Measurements from ENCODE around the gene FTO. TPM values are rescaled to one million over a fixed set of nuclear protein-coding genes. Genes with fewer than 3 reads are reported as not detected.
A peak's percentile ranks its signal among the peaks of the same experiment; 100 is the strongest.

The FTO gene
- total RNA-seq, 1 donor from 2014 or later, result 39.4 TPM

- no peak for DNase-seq (ENCODE audit: low read depth in 2 of 2)
These were observed 366.9 kb downstream of the FTO start for GRCh38 chr16:54070789-54071343.

DNA sequence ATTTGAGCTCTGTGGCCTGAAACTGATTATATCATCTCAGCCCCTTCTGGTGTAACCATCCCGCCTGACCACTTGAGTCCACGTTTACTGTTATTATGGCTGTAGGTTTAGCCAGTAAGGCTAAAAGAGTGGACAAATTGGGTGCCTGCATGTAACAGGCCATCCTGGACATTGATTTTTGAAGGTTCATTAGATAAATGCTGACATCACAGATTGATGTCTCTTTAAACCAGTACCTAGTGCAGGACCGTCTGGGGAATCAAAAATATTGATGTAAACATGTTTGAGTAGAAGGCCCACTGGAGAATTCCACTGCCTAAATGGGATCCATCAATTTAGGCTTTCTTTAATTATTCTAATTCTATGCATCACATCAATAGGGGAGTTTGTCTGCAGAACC, 367.6 kb downstream of the FTO start:
- DNase-seq (ENCODE audit: low read depth in 2 of 2), result no peak

DNA sequence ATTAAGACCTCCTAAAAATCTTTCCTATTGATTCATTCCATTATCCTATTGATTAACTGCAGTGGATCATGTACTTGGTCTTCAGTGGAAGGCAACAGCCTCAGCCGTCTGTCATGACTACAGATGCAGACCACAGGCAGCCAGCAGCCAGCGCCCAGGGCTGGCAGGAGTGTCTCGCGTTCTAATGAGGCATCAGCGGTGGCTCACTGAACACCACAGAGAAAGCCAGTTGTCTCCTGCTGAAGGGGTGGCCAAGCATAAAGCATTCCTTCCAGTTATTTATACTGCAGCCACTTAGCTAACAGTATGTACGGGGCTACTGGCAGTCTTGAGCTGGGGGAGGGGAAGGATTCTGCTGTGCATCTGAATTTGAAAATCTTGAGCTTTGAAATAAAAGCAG, 368.3 kb downstream of the FTO start:
- DNase-seq (ENCODE audit: low read depth in 2 of 2), result no peak

DNA sequence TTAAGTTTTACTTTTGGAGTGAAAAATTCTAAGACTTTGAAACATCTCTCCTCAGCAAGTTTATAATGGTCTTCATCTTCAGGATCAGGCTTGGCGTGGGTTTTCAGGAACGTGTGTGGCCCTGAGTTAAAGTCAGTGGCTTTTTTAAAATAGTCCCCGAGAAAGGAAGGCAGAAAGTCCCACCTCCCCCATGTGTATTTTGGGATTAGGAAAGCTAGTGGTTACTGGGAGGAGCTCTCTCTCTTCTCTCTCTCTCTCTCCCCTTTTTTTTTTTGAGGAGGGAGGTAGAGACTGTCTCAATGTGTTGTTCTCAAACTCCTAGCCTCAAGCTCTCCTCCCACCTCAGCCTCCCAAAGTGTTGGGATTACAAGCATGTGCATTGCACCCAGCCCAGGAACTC, 369.4 kb downstream of the FTO start:
- DNase-seq (ENCODE audit: low read depth in 2 of 2), result no peak

DNA sequence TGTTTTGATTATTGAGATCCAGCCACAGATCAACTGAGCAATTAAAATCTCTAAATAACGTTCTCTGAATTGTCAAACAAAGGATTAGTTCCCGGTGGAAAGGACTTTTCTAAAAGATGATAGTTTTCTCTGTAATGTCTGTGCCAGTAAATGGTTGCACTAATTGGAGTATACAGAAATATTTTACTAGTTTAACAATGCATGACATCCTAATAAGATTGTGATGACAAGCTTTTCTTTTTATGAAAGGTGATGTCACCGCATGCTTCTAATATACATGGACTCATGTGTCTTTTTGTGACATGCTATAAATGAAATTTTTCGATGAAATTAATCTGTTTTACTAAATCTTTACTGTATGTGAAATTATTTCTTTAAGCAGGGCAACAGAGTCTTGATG, 371.5 kb downstream of the FTO start:
- no peak for DNase-seq (ENCODE audit: low read depth in 2 of 2)

- DNase-seq (ENCODE audit: low read depth in 2 of 2), result no peak
These were observed 372.1 kb downstream of the FTO start for GRCh38 chr16:54076006-54076504.

DNA sequence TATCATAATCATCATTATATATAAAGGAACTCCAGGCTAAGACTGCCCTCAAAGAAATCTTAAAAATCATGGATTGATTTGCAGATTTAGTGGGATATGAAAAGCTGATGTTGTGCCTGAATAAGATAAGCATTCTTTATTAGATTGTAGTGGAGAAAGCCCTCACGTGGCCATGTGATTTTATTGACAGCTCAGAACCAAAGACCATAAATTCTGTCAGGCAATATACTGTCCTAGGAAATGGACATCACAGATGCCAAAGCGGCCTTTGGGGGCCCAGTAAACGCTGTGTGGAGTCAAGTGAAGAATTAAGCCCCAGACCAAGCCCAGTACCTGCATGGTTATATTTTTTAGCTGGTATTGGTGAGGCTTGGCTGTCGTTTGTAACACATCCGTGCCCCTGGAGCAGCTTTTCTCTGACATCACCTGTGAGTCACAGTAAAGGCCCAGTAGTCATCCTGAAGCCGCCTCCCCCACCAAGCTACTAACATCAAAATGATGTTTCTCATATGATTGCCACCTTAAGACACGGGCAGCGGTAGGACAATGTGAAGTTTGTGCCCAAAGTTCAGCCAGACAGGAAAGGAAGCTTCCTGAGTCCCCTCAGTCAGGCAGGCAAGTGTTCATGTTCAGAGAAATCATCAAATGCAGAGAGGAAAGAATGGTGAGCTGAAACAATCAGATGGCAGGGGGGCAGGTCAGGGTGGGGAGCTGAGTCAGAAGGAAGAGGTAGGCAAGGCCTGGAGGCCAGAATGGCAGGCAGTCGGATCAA, 373.3 kb downstream of the FTO start:
- peak; percentile 20 to 86 for DNase-seq (ENCODE audit: low read depth in 2 of 2)

- no peak for DNase-seq (ENCODE audit: low read depth in 2 of 2)
These were observed 376.6 kb downstream of the FTO start for GRCh38 chr16:54080524-54081008.

- no peak for DNase-seq (ENCODE audit: low read depth in 2 of 2)
These were observed 382.8 kb downstream of the FTO start for GRCh38 chr16:54086791-54087190.

DNA sequence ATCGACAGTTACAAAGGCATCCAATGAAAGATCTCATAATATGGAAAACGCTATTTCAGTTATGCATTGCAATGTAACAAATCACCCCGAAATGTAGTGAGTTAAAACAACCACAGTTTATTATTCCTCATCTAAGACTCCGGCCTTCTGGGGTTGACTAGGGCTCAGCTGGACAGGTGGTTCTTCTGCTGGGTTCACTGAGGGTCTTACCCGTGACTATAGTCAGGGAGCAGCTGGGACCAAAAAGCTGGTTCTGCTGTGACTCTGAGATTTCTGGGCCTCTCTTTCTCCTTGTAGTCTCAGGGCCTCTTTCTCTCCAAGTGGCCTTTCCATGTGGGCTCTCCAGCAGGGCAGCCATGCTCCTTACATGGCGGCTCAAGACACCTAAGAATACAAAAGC, 386.6 kb downstream of the FTO start:
- no peak for DNase-seq (ENCODE audit: low read depth in 2 of 2)

GRCh38 chr16:54093281-54093680, 389.3 kb downstream of the FTO start:
- DNase-seq (ENCODE audit: low read depth in 2 of 2), result no peak

- DNase-seq (ENCODE audit: low read depth in 2 of 2), result no peak
These were observed 390.7 kb downstream of the FTO start for GRCh38 chr16:54094641-54095040.

GRCh38 chr16:54096607-54097006, 392.7 kb downstream of the FTO start:
- DNase-seq (ENCODE audit: low read depth in 2 of 2), result no peak

DNA sequence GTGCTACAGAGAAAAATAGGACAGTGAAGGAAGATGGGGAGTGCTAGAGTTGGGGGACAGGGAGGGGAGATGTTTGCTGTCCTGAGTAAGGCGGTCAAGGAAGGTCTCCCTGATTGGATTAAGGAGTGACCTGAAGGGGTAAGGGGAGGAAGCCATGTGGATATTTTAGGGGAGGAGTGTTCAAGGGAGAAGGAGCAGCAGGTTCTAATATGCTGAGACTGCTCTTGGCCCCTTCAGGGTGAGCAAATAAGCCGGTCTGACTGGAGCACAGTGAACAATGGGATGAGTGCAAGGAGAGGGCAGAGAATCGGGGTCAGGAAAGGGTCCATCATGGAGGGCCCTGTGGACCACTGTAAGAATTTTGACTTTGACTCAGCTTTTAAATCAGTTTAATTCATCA, 393.8 kb downstream of the FTO start:
- no peak for DNase-seq (ENCODE audit: low read depth in 2 of 2)

GRCh38 chr16:54098247-54098646, 394.3 kb downstream of the FTO start:
- no peak for DNase-seq (ENCODE audit: low read depth in 2 of 2)

DNA sequence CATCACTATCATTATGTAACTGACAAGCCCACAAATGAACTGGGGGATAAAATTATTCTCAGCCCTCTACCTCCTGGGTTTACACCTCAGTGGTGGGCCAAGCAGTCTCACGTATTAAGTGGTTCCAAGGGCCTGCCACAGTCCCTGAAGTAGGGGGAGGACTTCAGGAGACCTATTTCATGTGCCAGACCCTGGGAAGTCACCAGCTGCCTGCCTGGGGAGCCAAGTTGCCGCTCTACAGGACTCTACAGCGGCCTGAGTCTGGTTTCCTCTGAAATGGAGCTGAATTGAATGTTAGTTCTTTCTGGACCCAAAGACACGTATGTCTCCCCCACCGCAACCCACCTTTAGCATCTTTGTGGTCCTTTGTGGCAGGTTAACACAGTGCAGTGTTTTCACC, 395.7 kb downstream of the FTO start:
- no peak for DNase-seq (ENCODE audit: low read depth in 2 of 2)

GRCh38 chr16:54102888-54103866, 399.2 kb downstream of the FTO start:
- no peak for DNase-seq (ENCODE audit: low read depth in 2 of 2)

DNA sequence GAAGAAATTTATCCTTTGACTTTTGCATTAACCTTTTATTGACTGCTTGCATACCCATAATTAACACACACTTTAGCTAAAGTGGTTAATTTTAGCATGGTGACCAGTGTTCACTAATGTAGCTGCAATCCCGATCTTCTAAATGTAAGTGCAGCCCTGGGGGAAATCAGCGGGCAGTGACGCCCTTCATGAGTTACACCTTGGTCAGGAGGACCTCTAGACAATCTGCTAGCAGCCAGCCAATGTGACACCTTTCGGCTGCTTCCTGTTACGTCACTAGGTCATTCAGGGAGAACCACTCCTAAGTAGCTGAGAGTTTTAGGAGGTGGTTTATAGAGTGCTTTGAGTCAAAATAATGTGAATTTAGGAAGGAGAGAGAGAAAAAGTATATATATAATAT, 402.1 kb downstream of the FTO start:
- no peak for DNase-seq (ENCODE audit: low read depth in 2 of 2)

- DNase-seq (ENCODE audit: low read depth in 2 of 2), result peak in 1 of 2 donors; percentile 21
These were observed 403.7 kb downstream of the FTO start for GRCh38 chr16:54107583-54108202.

- DNase-seq (ENCODE audit: low read depth in 2 of 2), result no peak
These were observed 406.3 kb downstream of the FTO start for GRCh38 chr16:54110016-54110981.

Data from dermis microvascular lymphatic vessel endothelial cell (primary cell).